C4-2B (cell line): Measurements from ENCODE around the gene RTN4R.
"Not testable (repeated sequence)": the region's sequence is repeated elsewhere in the genome, so short reads cannot be mapped to it uniquely, and the experiment has no call there.

Source experiments
- CTCF ChIP-seq: fragments of 450-650 bp; conservative IDR thresholded peaks from 2 replicates; pipeline ENCODE4 v1.5.1; 2017; ENCODE audit warnings: mild to moderate bottlenecking
- ZFX ChIP-seq: fragments of 450-650 bp; IDR thresholded peaks from 2 replicates; pipeline ENCODE4 v1.6.1; 2017

GRCh38 chr22:20278726-20279490, 10.8 kb upstream of the RTN4R start:
- TF ChIP-seq ZFX, CTCF: not testable (repeated sequence)
